H9 (cell line): Measurements from ENCODE around the gene FMN1. TPM values are rescaled to one million over a fixed set of nuclear protein-coding genes. Genes with fewer than 3 reads are reported as not detected.

Source experiments
- DNase-seq: peaks from one replicate; pipeline ENCODE4 v3.0.0-alpha.2; 2017
- H2AFZ ChIP-seq: one replicate; pipeline ENCODE4 v1.6.1; 2013; ENCODE audit warnings: mild to moderate bottlenecking, low read length, control low read depth, moderate library complexity
- H2AK5ac ChIP-seq: 2 replicates; pipeline ENCODE4 v1.6.1; 2013; ENCODE audit warnings: low read length, control low read depth, mixed read lengths; ENCODE audit not compliant: insufficient read length
- H2BK120ac ChIP-seq: one replicate; pipeline ENCODE4 v1.6.1; 2013; ENCODE audit warnings: low read depth, mild to moderate bottlenecking, low read length, control low read depth, inconsistent platforms; ENCODE audit not compliant: poor library complexity, severe bottlenecking
- H2BK12ac ChIP-seq: 2 replicates; pipeline ENCODE4 v1.6.1; 2013; ENCODE audit warnings: low read length, control low read depth, mixed read lengths, low read depth; ENCODE audit not compliant: insufficient read length
- H2BK15ac ChIP-seq: 2 replicates; pipeline ENCODE4 v1.6.1; 2013; ENCODE audit warnings: low read depth, low read length, control low read depth
- H2BK20ac ChIP-seq: one replicate; pipeline ENCODE4 v1.6.1; 2013; ENCODE audit warnings: low read depth, mild to moderate bottlenecking, low read length, control low read depth, inconsistent platforms; ENCODE audit not compliant: poor library complexity, severe bottlenecking
- H2BK5ac ChIP-seq: 2 replicates; pipeline ENCODE4 v1.6.1; 2013; ENCODE audit warnings: low read length, control low read depth, mixed read lengths; ENCODE audit not compliant: insufficient read length
- H3K14ac ChIP-seq: 2 replicates; pipeline ENCODE4 v1.6.1; 2013; ENCODE audit warnings: low read length, control low read depth; ENCODE audit not compliant: insufficient read depth
- H3K18ac ChIP-seq: 2 replicates; pipeline ENCODE4 v1.6.1; 2013; ENCODE audit warnings: low read depth, mild to moderate bottlenecking, mixed read lengths, low read length, control low read depth; ENCODE audit not compliant: insufficient read length
- H3K23ac ChIP-seq: 2 replicates; pipeline ENCODE4 v1.6.1; 2013; ENCODE audit warnings: low read length, control low read depth, mixed read lengths, low read depth; ENCODE audit not compliant: insufficient read length
- H3K23me2 ChIP-seq: 2 replicates; pipeline ENCODE4 v1.6.1; 2013; ENCODE audit warnings: low read depth, mild to moderate bottlenecking, mixed read lengths, low read length, control low read depth; ENCODE audit not compliant: insufficient read length, poor library complexity, severe bottlenecking
- H3K27ac ChIP-seq: 2 replicates; pipeline ENCODE4 v1.5.1; 2013; ENCODE audit warnings: low read length, control low read depth, mixed read lengths, low read depth; ENCODE audit not compliant: insufficient read length
- H3K27me3 ChIP-seq: 2 replicates; pipeline ENCODE4 v1.6.1; 2013; ENCODE audit warnings: low read length, control low read depth, inconsistent platforms; ENCODE audit not compliant: insufficient read depth
- H3K4ac ChIP-seq: 2 replicates; pipeline ENCODE4 v1.6.1; 2013; ENCODE audit warnings: low read depth, mild to moderate bottlenecking, control low read depth, inconsistent platforms, low read length, moderate library complexity
- H3K4me1 ChIP-seq: 2 replicates; pipeline ENCODE4 v1.6.1; 2013; ENCODE audit warnings: low read length, control low read depth, inconsistent platforms; ENCODE audit not compliant: insufficient read depth
- H3K4me2 ChIP-seq: 2 replicates; pipeline ENCODE4 v1.6.1; 2013; ENCODE audit warnings: low read length, control low read depth, mixed read lengths; ENCODE audit not compliant: insufficient read length, insufficient read depth
- H3K56ac ChIP-seq: 2 replicates; pipeline ENCODE4 v1.6.1; 2013; ENCODE audit warnings: low read depth, mild to moderate bottlenecking, mixed read lengths, low read length, control low read depth; ENCODE audit not compliant: insufficient read length
- H3K79me1 ChIP-seq: 2 replicates; pipeline ENCODE4 v1.6.1; 2013; ENCODE audit warnings: low read depth, mild to moderate bottlenecking, moderate library complexity, low read length, control low read depth, inconsistent platforms; ENCODE audit not compliant: insufficient read depth, poor library complexity, severe bottlenecking
- H3K79me2 ChIP-seq: 2 replicates; pipeline ENCODE4 v1.6.1; 2013; ENCODE audit warnings: low read length, control low read depth, inconsistent platforms; ENCODE audit not compliant: insufficient read depth
- H3K9ac ChIP-seq: 2 replicates; pipeline ENCODE4 v1.6.1; 2013; ENCODE audit warnings: low read length, control low read depth, mixed read lengths; ENCODE audit not compliant: insufficient read length; ENCODE audit errors: extremely low read depth
- H3K9me3 ChIP-seq: one replicate; pipeline ENCODE4 v1.6.1; 2013; ENCODE audit warnings: low read depth, low read length, inconsistent platforms; ENCODE audit not compliant: control insufficient read depth
- H3T11ph ChIP-seq: one replicate; pipeline ENCODE4 v1.6.1; 2013; ENCODE audit warnings: mild to moderate bottlenecking, low read length, control low read depth, inconsistent platforms
- H4K20me1 ChIP-seq: one replicate; pipeline ENCODE4 v1.6.1; 2013; ENCODE audit not compliant: control insufficient read depth, insufficient read length, insufficient read depth
- H4K5ac ChIP-seq: 2 replicates; pipeline ENCODE4 v1.6.1; 2013; ENCODE audit warnings: low read depth, mild to moderate bottlenecking, mixed read lengths, low read length, control low read depth; ENCODE audit not compliant: insufficient read length
- H4K8ac ChIP-seq: replicated peaks from 2 replicates; pipeline ENCODE4 v1.6.1; 2013; ENCODE audit warnings: low read length, control low read depth, mixed read lengths, low read depth; ENCODE audit not compliant: insufficient read length
- H4K91ac ChIP-seq: 2 replicates; pipeline ENCODE4 v1.6.1; 2013; ENCODE audit warnings: low read depth, mild to moderate bottlenecking, moderate library complexity, mixed read lengths, low read length, control low read depth; ENCODE audit not compliant: insufficient read length
- H3K27ac Mint-ChIP-seq, 3 experiments: 2 replicates in 2 of 3; 3 replicates in 1 of 3; pipeline ENCODE4 v1.8.0; 2020 to 2021; ENCODE audit warnings: mixed read lengths in 3 of 3, mild to moderate bottlenecking in 1 of 3, moderate library complexity in 1 of 3
- H3K27me3 Mint-ChIP-seq: 2 replicates; pipeline ENCODE4 v1.8.0; 2021; ENCODE audit warnings: low read depth, mild to moderate bottlenecking, moderate library complexity, mixed read lengths
- H3K36me3 Mint-ChIP-seq, 3 experiments: 2 replicates in 2 of 3; 3 replicates in 1 of 3; pipeline ENCODE4 v1.8.0; 2020 to 2021; ENCODE audit warnings: low read depth in 3 of 3, mixed read lengths in 3 of 3; ENCODE audit not compliant: insufficient read depth in 1 of 3
- H3K4me1 Mint-ChIP-seq, 2 experiments: 2 replicates each; pipeline ENCODE4 v1.8.0; 2020; ENCODE audit warnings: mixed read lengths in 2 of 2
- H3K4me3 Mint-ChIP-seq, 2 experiments: 2 replicates in 1 of 2; 3 replicates in 1 of 2; pipeline ENCODE4 v1.8.0; 2020 to 2021; ENCODE audit warnings: mild to moderate bottlenecking in 2 of 2, mixed read lengths in 2 of 2, moderate library complexity in 1 of 2
- H3K9me3 Mint-ChIP-seq, 2 experiments: 2 replicates in 1 of 2; 3 replicates in 1 of 2; pipeline ENCODE4 v1.8.0; 2020; ENCODE audit warnings: mild to moderate bottlenecking in 2 of 2, mixed read lengths in 2 of 2, moderate library complexity in 1 of 2
- CTCF ChIP-seq: fragments of 200-600 bp; sonication (generic); conservative IDR thresholded peaks from 3 replicates; pipeline ENCODE4 v1.8.0; 2021; ENCODE audit warnings: antibody characterized with exemption, mild to moderate bottlenecking
- WGBS: extraction: QIAGEN DNeasy Blood & Tissue Kit; methylation state at CpG from one replicate; pipeline ENCODE4 v1.1.7; 2013; ENCODE audit warnings: missing lambda C conversion rate, low lambda C conversion rate, mixed read lengths; ENCODE audit not compliant: insufficient read length; ENCODE audit errors: extremely low coverage; 5-methylcytosine and 5-hydroxymethylcytosine counted together
- total RNA-seq: library from RNA; stranded (reverse); gene quantifications from 2 replicates; pipeline ENCODE4 v1.2.1, GENCODE V29; 2021

Gene FMN1
- total RNA-seq, 1 experiment from 2014 or later = 1.9 TPM

- H3K4me2 ChIP-seq = no peak overlapping the region
- H3K36me3 Mint-ChIP-seq = no peaks in the 10 kb centered on the region
- H2BK12ac ChIP-seq = no peak overlapping the region
- H3K9me3 ChIP-seq = no peaks in the 10 kb centered on the region
- H3T11ph ChIP-seq = no peak overlapping the region
- H3K27ac ChIP-seq = no peak overlapping the region
- no peak overlapping the region for H3K23ac ChIP-seq
- H3K18ac ChIP-seq = no peak overlapping the region
- H3K4me1 ChIP-seq = no peaks in the 10 kb centered on the region
- no peak overlapping the region for H4K8ac ChIP-seq
- no peak overlapping the region for H2BK120ac ChIP-seq
- H2AK5ac ChIP-seq = no peak overlapping the region
- H4K91ac ChIP-seq = no peak overlapping the region
- no peaks in the 10 kb centered on the region for H3K9me3 Mint-ChIP-seq
- TF ChIP-seq CTCF = no peak
- H2BK15ac ChIP-seq = no peak overlapping the region
- peaks cover 0 to 3% of the 10 kb centered on the region in 2 experiments; a peak in 1 of 4 replicates for H3K4me1 Mint-ChIP-seq
- no peak overlapping the region for H3K4ac ChIP-seq
- no peaks in the 10 kb centered on the region for H3K79me1 ChIP-seq
- no peak overlapping the region for H2BK5ac ChIP-seq
- H3K56ac ChIP-seq = no peak overlapping the region
- H3K14ac ChIP-seq = no peak overlapping the region
- no peaks in the 10 kb centered on the region for H3K79me2 ChIP-seq
- H3K27ac Mint-ChIP-seq = peak overlapping the region in 1 of 3 experiments; percentile 56; a peak in 1 of 7 replicates
- H4K20me1 ChIP-seq = no peaks in the 10 kb centered on the region
- H2BK20ac ChIP-seq = no peak overlapping the region
- WGBS = no CpG with 5 or more reads among the region's 5 CpGs
- H3K23me2 ChIP-seq = no peaks in the 10 kb centered on the region
- no peak overlapping the region for H3K4me3 Mint-ChIP-seq
- H3K9ac ChIP-seq = no peak overlapping the region
- H3K27me3 Mint-ChIP-seq = no peaks in the 10 kb centered on the region
- H4K5ac ChIP-seq = no peak overlapping the region
- no peak overlapping the region for H2AFZ ChIP-seq
- no peaks in the 10 kb centered on the region for H3K27me3 ChIP-seq
- DNase-seq = no peak
Measured at GRCh38 chr15:33089878-33090757, 104.4 kb downstream of the FMN1 start.
